ENCODE results near the gene SH3PXD2A. TPM values are rescaled to one million over a fixed set of nuclear protein-coding genes. Genes with fewer than 3 reads are reported as not detected.
A peak's percentile ranks its signal among the peaks of the same experiment; 100 is the strongest.

SH3PXD2A gene
- total and polyA plus RNA-seq, 10 donors: 2.6 to 50.0 (median 35.2) TPM

DNA sequence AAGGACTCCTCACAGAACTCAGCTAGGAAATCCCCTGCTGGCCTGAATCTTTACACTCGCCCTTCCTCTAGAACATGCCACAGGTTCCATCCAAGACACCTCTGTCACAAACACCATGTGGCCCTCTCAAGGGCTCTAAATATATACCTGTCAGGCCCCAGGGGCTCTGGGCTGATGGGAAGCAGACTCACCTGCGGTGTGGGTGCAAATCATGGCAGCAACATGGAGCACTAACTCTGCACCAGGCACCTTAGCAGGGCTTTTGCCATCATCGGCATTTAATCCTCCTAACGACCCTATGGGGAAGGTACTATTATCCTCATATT, 17.3 kb downstream of the SH3PXD2A start:
- TF ChIP-seq POLR2AphosphoS5 (IDR thresholded peaks at IDR 0.05) (no peak), POLR2A (IDR thresholded peaks at IDR 0.05) (no peak)
- TF ChIP-seq, protein P1, sequence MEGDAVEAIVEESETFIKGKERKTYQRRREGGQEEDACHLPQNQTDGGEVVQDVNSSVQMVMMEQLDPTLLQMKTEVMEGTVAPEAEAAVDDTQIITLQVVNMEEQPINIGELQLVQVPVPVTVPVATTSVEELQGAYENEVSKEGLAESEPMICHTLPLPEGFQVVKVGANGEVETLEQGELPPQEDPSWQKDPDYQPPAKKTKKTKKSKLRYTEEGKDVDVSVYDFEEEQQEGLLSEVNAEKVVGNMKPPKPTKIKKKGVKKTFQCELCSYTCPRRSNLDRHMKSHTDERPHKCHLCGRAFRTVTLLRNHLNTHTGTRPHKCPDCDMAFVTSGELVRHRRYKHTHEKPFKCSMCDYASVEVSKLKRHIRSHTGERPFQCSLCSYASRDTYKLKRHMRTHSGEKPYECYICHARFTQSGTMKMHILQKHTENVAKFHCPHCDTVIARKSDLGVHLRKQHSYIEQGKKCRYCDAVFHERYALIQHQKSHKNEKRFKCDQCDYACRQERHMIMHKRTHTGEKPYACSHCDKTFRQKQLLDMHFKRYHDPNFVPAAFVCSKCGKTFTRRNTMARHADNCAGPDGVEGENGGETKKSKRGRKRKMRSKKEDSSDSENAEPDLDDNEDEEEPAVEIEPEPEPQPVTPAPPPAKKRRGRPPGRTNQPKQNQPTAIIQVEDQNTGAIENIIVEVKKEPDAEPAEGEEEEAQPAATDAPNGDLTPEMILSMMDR (IDR thresholded peaks at IDR 0.05 in 8 of 11, conservative IDR thresholded peaks at IDR 0.05 in 3 of 11): no peak
- 71 to 94% (median 75%) methylated on average over 3 to 4 of the region's 4 CpGs for WGBS, 5 donors
- Histone ChIP-seq H3K27me3 (replicated peaks in 1 of 7) (no peaks in the 10 kb centered on the region), H3K36me3 (no peaks in the 10 kb centered on the region), H3K4me1 (peaks cover 4 to 81% (median 55%) of the 10 kb centered on the region in 6 donors), H3K27ac (peak overlapping the region in 5 of 8 donors; percentile 35 to 66 (median 60)), H3K4me3 (no peak overlapping the region), H3K9me3 (peaks cover 0 to 4% (median 1%) of the 10 kb centered on the region in 8 donors)
- intact Hi-C loops (cut with DNase I; ENCODE audit: low total_unique reads): no loop called here
- no peak for DNase-seq

DNA sequence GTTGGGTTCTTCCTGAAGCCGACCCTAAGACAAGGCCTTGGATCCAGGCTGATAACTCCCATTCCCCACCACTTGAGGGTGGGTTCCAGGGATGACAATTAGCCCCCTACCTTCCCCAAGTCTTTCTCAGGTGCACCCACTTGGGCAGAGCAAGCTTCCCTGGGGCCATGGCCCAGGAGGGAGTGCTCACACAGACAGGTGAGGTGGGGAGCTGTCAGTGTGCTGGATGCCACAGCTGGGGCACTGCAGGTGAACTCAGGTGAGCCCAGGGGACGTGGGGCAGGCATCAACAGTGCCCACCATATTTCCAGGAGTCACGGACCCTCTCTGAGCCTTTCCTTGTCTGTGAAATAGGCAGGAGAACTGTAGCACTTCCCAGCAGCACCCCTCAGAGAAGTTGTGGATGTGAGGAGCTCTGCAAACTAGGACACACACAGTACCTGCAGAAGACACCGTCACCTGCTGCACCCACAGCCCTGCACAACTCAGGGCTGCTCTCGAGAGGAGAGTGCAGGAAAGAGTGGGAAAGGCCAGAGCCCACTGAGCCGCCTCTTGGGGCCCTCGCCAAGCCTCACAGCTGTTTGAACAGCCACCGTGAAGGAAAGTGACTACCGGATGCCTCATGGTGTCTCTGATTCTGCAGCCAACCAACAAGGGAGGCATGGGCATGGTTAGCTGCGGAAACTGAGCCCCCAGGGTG, 17.9 kb downstream of the SH3PXD2A start:
- Histone ChIP-seq H3K4me1 (peaks cover 4 to 76% (median 54%) of the 10 kb centered on the region in 6 donors), H3K27me3 (replicated peaks in 1 of 7) (no peaks in the 10 kb centered on the region), H3K9me3 (peaks cover 0 to 9% (median 7%) of the 10 kb centered on the region in 8 donors), H3K27ac (peak overlapping the region in 5 of 8 donors; percentile 35 to 66 (median 60)), H3K36me3 (no peaks in the 10 kb centered on the region), H3K4me3 (no peak overlapping the region)
- intact Hi-C loops (cut with DNase I; ENCODE audit: low total_unique reads): no loop called here
- 59 to 74% (median 64%) methylated on average over 7 to 10 of the region's 10 CpGs for WGBS, 5 donors
- peak; percentile 69 for DNase-seq
- TF ChIP-seq POLR2A (IDR thresholded peaks at IDR 0.05) (no peak), POLR2AphosphoS5 (IDR thresholded peaks at IDR 0.05) (peak in 2 of 3 donors; percentile 51 to 68)
- TF ChIP-seq, protein P1 (IDR thresholded peaks at IDR 0.05 in 8 of 11, conservative IDR thresholded peaks at IDR 0.05 in 3 of 11): no peak

DNA sequence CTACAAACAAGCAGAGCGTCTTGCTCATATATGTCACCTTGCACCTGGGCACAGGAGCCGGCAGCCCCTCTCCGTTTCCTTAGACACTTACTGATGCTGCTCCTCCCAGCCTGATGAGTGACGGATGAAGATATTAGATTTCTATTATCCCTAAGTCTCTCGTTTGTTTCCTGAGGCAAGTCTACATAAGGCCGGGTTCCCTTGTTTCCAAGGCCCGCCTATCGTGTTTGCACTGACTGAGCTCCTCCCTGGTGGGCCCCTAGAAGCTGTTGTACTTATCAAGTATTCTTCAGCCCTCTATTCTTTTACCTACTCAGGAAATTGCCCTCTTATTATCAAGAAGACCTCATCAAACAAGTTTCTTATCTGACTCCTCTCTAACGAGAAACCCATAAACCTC, 18.5 kb downstream of the SH3PXD2A start:
- H3K4me1 ChIP-seq: peaks cover 4 to 76% (median 54%) of the 10 kb centered on the region in 6 donors
- H3K27ac ChIP-seq: peak overlapping the region in 5 of 8 donors; percentile 35 to 66 (median 60)
- no peak overlapping the region for H3K4me3 ChIP-seq
- no peak for TF ChIP-seq POLR2A (IDR thresholded peaks at IDR 0.05)
- TF ChIP-seq, protein P1 (IDR thresholded peaks at IDR 0.05 in 8 of 11, conservative IDR thresholded peaks at IDR 0.05 in 3 of 11): no peak
- TF ChIP-seq POLR2AphosphoS5 (IDR thresholded peaks at IDR 0.05): no peak
- peaks cover 0 to 14% (median 7%) of the 10 kb centered on the region in 8 donors for H3K9me3 ChIP-seq
- H3K27me3 ChIP-seq (replicated peaks in 1 of 7): no peaks in the 10 kb centered on the region
- DNase-seq: no peak
- intact Hi-C loops (cut with DNase I; ENCODE audit: low total_unique reads): no loop called here
- 64 to 88% (median 76%) methylated on average over 9 of the region's 9 CpGs for WGBS, 5 donors
- no peaks in the 10 kb centered on the region for H3K36me3 ChIP-seq

DNA sequence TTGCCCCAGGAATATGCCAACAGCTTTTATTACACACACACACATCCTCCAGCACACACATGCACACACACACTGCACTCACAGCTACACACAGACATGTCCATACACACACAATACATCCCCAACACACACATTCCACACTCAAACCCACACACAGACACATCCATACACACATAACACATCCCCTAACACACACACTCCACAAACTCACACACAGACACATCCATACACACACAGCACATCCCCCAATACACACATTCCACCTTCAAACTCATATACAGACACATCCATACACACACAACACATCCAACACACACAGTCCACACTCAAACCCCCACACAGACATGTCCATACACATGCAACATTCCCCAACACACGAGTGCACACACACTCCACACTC, 19.1 kb downstream of the SH3PXD2A start:
- no peaks in the 10 kb centered on the region for H3K27me3 ChIP-seq (replicated peaks in 1 of 7)
- 58 to 68% (median 61%) methylated on average over 1 of the region's 1 CpG for WGBS, 5 donors
- H3K4me3 ChIP-seq: no peak overlapping the region
- DNase-seq: no peak
- TF ChIP-seq, protein P1 (IDR thresholded peaks at IDR 0.05 in 8 of 11, conservative IDR thresholded peaks at IDR 0.05 in 3 of 11): no peak
- TF ChIP-seq POLR2AphosphoS5 (IDR thresholded peaks at IDR 0.05) (no peak), POLR2A (IDR thresholded peaks at IDR 0.05) (no peak)
- H3K27ac ChIP-seq: no peak overlapping the region
- H3K36me3 ChIP-seq: no peaks in the 10 kb centered on the region
- H3K9me3 ChIP-seq: peaks cover 0 to 14% (median 7%) of the 10 kb centered on the region in 8 donors
- H3K4me1 ChIP-seq: peaks cover 4 to 73% (median 54%) of the 10 kb centered on the region in 6 donors
- intact Hi-C loops (cut with DNase I; ENCODE audit: low total_unique reads): no loop called here
